ENCODE results near the gene NPL. TPM values are rescaled to one million over a fixed set of nuclear protein-coding genes. Genes with fewer than 3 reads are reported as not detected.

The NPL gene
- total RNA-seq, 2 donors from 2014 or later: 5.8 to 8.7 TPM

GRCh38 chr1:182785181-182785580 is 4.4 kb upstream of the NPL start:
- H3K4me1 Mint-ChIP-seq: peaks cover 24% of the 10 kb centered on the region
- Histone ChIP-seq H3K9me3 (ENCODE audit: control insufficient read depth, low read length) (no peaks in the 10 kb centered on the region), H3K36me3 (ENCODE audit: control insufficient read depth, insufficient read depth, low read length) (no peaks in the 10 kb centered on the region), H3K9ac (ENCODE audit: extremely low read depth, low read length, poor library complexity, severe bottlenecking) (no peak overlapping the region), H3K27me3 (ENCODE audit: control insufficient read depth, insufficient read depth, low read length, poor library complexity, severe bottlenecking) (peaks cover 32% of the 10 kb centered on the region), H3K4me3 (ENCODE audit: low read length) (no peak overlapping the region), H3K4me1 (ENCODE audit: control insufficient read depth, insufficient read depth, low read length) (no peaks in the 10 kb centered on the region), H3K27ac (ENCODE audit: low read depth, low read length) (no peak overlapping the region)
- H3K4me3 Mint-ChIP-seq: no peak overlapping the region
- no peak overlapping the region for H3K27ac Mint-ChIP-seq
- no peaks in the 10 kb centered on the region for H3K36me3 Mint-ChIP-seq (ENCODE audit: low read depth)
- DNase-seq: no peak
- WGBS, 2 experiments (ENCODE audit: insufficient coverage in 1 of 2, insufficient read length in 1 of 2): 76 to 100% methylated on average over 1 to 2 of the region's 2 CpGs
- peaks cover 32% of the 10 kb centered on the region for H3K27me3 Mint-ChIP-seq (ENCODE audit: insufficient read depth)
- no peaks in the 10 kb centered on the region for H3K9me3 Mint-ChIP-seq
- TF ChIP-seq, protein P1, sequence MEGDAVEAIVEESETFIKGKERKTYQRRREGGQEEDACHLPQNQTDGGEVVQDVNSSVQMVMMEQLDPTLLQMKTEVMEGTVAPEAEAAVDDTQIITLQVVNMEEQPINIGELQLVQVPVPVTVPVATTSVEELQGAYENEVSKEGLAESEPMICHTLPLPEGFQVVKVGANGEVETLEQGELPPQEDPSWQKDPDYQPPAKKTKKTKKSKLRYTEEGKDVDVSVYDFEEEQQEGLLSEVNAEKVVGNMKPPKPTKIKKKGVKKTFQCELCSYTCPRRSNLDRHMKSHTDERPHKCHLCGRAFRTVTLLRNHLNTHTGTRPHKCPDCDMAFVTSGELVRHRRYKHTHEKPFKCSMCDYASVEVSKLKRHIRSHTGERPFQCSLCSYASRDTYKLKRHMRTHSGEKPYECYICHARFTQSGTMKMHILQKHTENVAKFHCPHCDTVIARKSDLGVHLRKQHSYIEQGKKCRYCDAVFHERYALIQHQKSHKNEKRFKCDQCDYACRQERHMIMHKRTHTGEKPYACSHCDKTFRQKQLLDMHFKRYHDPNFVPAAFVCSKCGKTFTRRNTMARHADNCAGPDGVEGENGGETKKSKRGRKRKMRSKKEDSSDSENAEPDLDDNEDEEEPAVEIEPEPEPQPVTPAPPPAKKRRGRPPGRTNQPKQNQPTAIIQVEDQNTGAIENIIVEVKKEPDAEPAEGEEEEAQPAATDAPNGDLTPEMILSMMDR (conservative IDR thresholded peaks at IDR 0.05): no peak

GRCh38 chr1:182786223-182786994 is 3.2 kb upstream of the NPL start:
- Histone ChIP-seq H3K36me3 (ENCODE audit: control insufficient read depth, insufficient read depth, low read length) (no peaks in the 10 kb centered on the region), H3K4me1 (ENCODE audit: control insufficient read depth, insufficient read depth, low read length) (peaks cover under 1% of the 10 kb centered on the region), H3K9me3 (ENCODE audit: control insufficient read depth, low read length) (no peaks in the 10 kb centered on the region), H3K4me3 (ENCODE audit: low read length) (no peak overlapping the region), H3K27ac (ENCODE audit: low read depth, low read length) (no peak overlapping the region), H3K27me3 (ENCODE audit: control insufficient read depth, insufficient read depth, low read length, poor library complexity, severe bottlenecking) (peaks cover 33% of the 10 kb centered on the region), H3K9ac (ENCODE audit: extremely low read depth, low read length, poor library complexity, severe bottlenecking) (no peak overlapping the region)
- peaks cover 39% of the 10 kb centered on the region for H3K27me3 Mint-ChIP-seq (ENCODE audit: insufficient read depth)
- TF ChIP-seq, protein P1 (conservative IDR thresholded peaks at IDR 0.05): peak; percentile 93
- H3K9me3 Mint-ChIP-seq: no peaks in the 10 kb centered on the region
- 52 to 71% methylated on average over 3 to 5 of the region's 6 CpGs for WGBS, 2 experiments (ENCODE audit: insufficient coverage in 1 of 2, insufficient read length in 1 of 2)
- no peaks in the 10 kb centered on the region for H3K36me3 Mint-ChIP-seq (ENCODE audit: low read depth)
- no peak overlapping the region for H3K27ac Mint-ChIP-seq
- H3K4me1 Mint-ChIP-seq: peaks cover 27% of the 10 kb centered on the region
- DNase-seq: peak; percentile 92
- no peak overlapping the region for H3K4me3 Mint-ChIP-seq

GRCh38 chr1:182786995-182787324 is 2.6 kb upstream of the NPL start:
- 59 to 97% methylated on average over 3 to 4 of the region's 4 CpGs for WGBS, 2 experiments (ENCODE audit: insufficient coverage in 1 of 2, insufficient read length in 1 of 2)
- Mint-ChIP-seq H3K27me3 (ENCODE audit: insufficient read depth) (peaks cover 39% of the 10 kb centered on the region), H3K27ac (no peak overlapping the region), H3K4me3 (no peak overlapping the region), H3K9me3 (no peaks in the 10 kb centered on the region), H3K36me3 (ENCODE audit: low read depth) (no peaks in the 10 kb centered on the region), H3K4me1 (peaks cover 23% of the 10 kb centered on the region)
- H3K27ac ChIP-seq (ENCODE audit: low read depth, low read length): no peak overlapping the region
- no peak for DNase-seq
- H3K9me3 ChIP-seq (ENCODE audit: control insufficient read depth, low read length): no peaks in the 10 kb centered on the region
- peaks cover 33% of the 10 kb centered on the region for H3K27me3 ChIP-seq (ENCODE audit: control insufficient read depth, insufficient read depth, low read length, poor library complexity, severe bottlenecking)
- TF ChIP-seq, protein P1 (conservative IDR thresholded peaks at IDR 0.05): no peak
- H3K4me1 ChIP-seq (ENCODE audit: control insufficient read depth, insufficient read depth, low read length): peaks cover 4% of the 10 kb centered on the region
- H3K4me3 ChIP-seq (ENCODE audit: low read length): no peak overlapping the region
- no peak overlapping the region for H3K9ac ChIP-seq (ENCODE audit: extremely low read depth, low read length, poor library complexity, severe bottlenecking)
- H3K36me3 ChIP-seq (ENCODE audit: control insufficient read depth, insufficient read depth, low read length): no peaks in the 10 kb centered on the region
